Prostate gland (tissue), 2 donors: ENCODE results near the gene NCAM1. TPM values are rescaled to one million over a fixed set of nuclear protein-coding genes. Genes with fewer than 3 reads are reported as not detected.

Source experiments
- DNase-seq: peaks from one replicate; pipeline ENCODE4 v3.0.0-alpha.2; 2019; ENCODE audit warnings: low spot score
- H3K27ac ChIP-seq, 2 donors: fragments of 200-600 bp; sonication (generic); 2 replicates each; pipeline ENCODE4 v1.5.1; 2017 to 2019
- H3K27me3 ChIP-seq: fragments of 200-600 bp; sonication (generic); replicated peaks from 2 replicates; pipeline ENCODE4 v1.5.1; 2019; ENCODE audit not compliant: insufficient read depth
- H3K36me3 ChIP-seq, 2 donors: fragments of 200-600 bp; sonication (generic); 1 replicate in 1 of 2; 2 replicates in 1 of 2; pipeline versions ENCODE4 v1.5.1 to v1.8.1; 2017 to 2019
- H3K4me1 ChIP-seq: fragments of 200-600 bp; sonication (generic); replicated peaks from 2 replicates; pipeline ENCODE4 v1.5.1; 2019
- H3K4me3 ChIP-seq, 2 donors: fragments of 200-600 bp; sonication (generic); 2 replicates each; pipeline ENCODE4 v1.5.1; 2017 to 2019
- H3K9me3 ChIP-seq: fragments of 200-600 bp; sonication (generic); 2 replicates; pipeline ENCODE4 v1.5.1; 2017
- POLR2A ChIP-seq: fragments of 450-650 bp; IDR thresholded peaks from one replicate; pipeline ENCODE4 v1.6.1; 2016; ENCODE audit warnings: antibody characterized with exemption, mild to moderate bottlenecking
- POLR2AphosphoS5 ChIP-seq: sonication (generic); formaldehyde crosslinking; IDR thresholded peaks from one replicate; pipeline ENCODE4 v1.6.1; 2017; ENCODE audit warnings: antibody characterized with exemption
- WGBS: methylation state at CpG from one replicate; pipeline ENCODE4 v1.1.5; 2018; 5-methylcytosine and 5-hydroxymethylcytosine counted together
- intact Hi-C: fragments of 100-400 bp; cut with DNase I; formaldehyde crosslinking; loops from one replicate; pipeline ENCODE4 v1.14.2; 2022
- total RNA-seq, 2 donors: library from RNA; depleted of rRNA; stranded (reverse); fragments of >200 nt; gene quantifications; one replicate each; pipeline ENCODE4 v1.1.0, GENCODE V29; 2016
- TF ChIP-seq, protein P1 (sequence below), 4 experiments: fragments of 200-600 bp in 2 of 4; fragments of 450-650 bp in 2 of 4; sonication (generic) in 2 of 4; IDR thresholded peaks; 1 replicate in 3 of 4; 2 replicates in 1 of 4; pipeline ENCODE4 v1.5.1; 2016 to 2019; ENCODE audit warnings: antibody characterized with exemption in 4 of 4, mild to moderate bottlenecking in 2 of 4, moderate library complexity in 2 of 4

NCAM1 gene
- total RNA-seq, 2 donors from 2014 or later, result 3.8 to 39.7 TPM

DNA sequence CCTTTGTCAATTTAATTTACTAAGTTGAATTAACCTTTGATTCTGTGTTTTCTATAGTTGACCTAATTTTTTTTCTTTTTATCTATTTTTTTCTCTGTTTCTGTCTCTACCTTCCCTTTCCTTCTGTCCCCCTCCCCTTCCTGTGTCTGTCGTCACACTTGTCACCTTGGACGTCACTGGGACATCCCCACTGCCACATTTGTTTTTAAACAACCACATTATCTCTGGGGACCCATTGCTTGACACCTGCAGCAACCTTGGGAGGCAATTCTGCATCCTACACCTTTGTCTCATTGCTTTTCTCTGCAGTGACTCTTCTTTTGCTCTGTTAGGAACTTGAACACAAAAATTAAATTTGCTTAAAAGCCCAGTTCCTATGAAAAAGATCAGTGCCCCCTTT lies 301.4 kb downstream of the NCAM1 start:
- Histone ChIP-seq H3K27me3 (no peaks in the 10 kb centered on the region), H3K27ac (no peak overlapping the region), H3K4me1 (no peaks in the 10 kb centered on the region), H3K36me3 (no peaks in the 10 kb centered on the region), H3K4me3 (no peak overlapping the region), H3K9me3 (no peaks in the 10 kb centered on the region)
- TF ChIP-seq, protein P1, sequence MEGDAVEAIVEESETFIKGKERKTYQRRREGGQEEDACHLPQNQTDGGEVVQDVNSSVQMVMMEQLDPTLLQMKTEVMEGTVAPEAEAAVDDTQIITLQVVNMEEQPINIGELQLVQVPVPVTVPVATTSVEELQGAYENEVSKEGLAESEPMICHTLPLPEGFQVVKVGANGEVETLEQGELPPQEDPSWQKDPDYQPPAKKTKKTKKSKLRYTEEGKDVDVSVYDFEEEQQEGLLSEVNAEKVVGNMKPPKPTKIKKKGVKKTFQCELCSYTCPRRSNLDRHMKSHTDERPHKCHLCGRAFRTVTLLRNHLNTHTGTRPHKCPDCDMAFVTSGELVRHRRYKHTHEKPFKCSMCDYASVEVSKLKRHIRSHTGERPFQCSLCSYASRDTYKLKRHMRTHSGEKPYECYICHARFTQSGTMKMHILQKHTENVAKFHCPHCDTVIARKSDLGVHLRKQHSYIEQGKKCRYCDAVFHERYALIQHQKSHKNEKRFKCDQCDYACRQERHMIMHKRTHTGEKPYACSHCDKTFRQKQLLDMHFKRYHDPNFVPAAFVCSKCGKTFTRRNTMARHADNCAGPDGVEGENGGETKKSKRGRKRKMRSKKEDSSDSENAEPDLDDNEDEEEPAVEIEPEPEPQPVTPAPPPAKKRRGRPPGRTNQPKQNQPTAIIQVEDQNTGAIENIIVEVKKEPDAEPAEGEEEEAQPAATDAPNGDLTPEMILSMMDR (IDR thresholded peaks at IDR 0.05), result no peak
- no peak for TF ChIP-seq POLR2A
- no peak for TF ChIP-seq POLR2AphosphoS5
- WGBS, result 73% methylated on average over 2 of the region's 2 CpGs
- no peak for DNase-seq
- intact Hi-C loops, result no loop called here

DNA sequence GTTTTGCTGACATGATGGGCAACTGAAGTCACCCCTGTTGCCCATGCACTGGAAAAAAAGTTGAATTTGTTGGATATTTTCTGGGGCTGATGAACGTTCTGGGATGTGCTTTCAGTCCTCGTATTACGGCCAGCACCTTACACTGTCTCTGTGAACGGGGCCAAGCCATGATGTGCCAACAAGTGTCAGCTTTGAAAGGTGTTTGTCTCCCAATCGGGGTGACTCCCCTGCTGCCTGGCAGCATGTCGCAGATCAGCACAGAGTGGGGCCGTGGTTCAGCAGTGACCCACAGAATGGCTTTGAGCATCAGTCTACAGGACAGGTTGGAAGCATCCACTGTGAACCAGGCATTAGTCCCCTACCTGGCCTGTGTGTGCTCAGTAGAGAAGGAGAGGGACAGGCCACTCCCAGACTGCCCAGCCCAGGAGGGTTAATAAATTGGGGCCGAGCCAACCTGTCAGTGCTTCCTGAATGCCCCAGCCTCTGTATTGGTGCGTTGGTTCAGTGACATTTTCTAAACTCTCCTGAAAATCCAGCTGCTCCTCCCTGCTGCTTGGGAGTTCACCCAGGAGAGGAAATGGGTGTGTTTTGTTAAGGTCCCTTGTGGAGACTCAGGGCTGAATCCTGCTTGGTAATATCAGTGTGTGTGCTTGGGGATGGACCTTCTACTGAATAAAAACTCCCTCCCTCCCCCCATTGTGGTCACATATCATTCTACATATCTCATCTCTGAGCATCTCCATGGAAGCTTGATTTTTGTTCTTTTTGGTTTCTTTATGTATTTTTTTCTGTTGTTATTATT lies 302.4 kb downstream of the NCAM1 start:
- WGBS, result 63% methylated on average over 9 of the region's 9 CpGs
- intact Hi-C loops, result no loop called here
- Histone ChIP-seq H3K4me1 (no peaks in the 10 kb centered on the region), H3K36me3 (no peaks in the 10 kb centered on the region), H3K27me3 (no peaks in the 10 kb centered on the region), H3K9me3 (no peaks in the 10 kb centered on the region), H3K27ac (no peak overlapping the region), H3K4me3 (no peak overlapping the region)
- no peak for DNase-seq
- no peak for TF ChIP-seq POLR2A
- TF ChIP-seq, protein P1 (IDR thresholded peaks at IDR 0.05), result no peak
- TF ChIP-seq POLR2AphosphoS5, result no peak

DNA sequence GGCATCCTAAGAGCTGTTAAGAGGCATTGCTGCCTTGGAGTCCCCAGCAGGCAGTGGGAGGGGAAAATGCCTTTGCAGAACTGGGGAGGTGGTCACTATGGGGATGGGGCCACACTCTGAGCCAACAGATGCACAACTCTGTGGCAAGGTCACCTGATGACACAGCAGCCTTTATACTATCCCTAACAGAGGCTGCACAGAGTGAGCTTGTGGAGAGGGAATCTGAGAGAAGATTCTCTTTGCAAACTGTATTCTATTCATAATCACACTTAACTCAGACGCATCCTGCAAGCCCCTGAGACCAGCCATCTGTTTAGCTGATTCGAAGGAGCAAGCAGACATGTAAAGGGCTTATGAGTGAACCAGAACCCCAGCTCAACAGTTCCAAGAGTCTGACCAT lies 304.1 kb downstream of the NCAM1 start:
- Histone ChIP-seq H3K36me3 (no peaks in the 10 kb centered on the region), H3K27me3 (no peaks in the 10 kb centered on the region), H3K4me1 (no peaks in the 10 kb centered on the region), H3K27ac (no peak overlapping the region), H3K4me3 (no peak overlapping the region), H3K9me3 (no peaks in the 10 kb centered on the region)
- DNase-seq, result no peak
- WGBS, result 82% methylated on average over 2 of the region's 2 CpGs
- intact Hi-C loops, result no loop called here
- TF ChIP-seq, protein P1 (IDR thresholded peaks at IDR 0.05), result no peak

DNA sequence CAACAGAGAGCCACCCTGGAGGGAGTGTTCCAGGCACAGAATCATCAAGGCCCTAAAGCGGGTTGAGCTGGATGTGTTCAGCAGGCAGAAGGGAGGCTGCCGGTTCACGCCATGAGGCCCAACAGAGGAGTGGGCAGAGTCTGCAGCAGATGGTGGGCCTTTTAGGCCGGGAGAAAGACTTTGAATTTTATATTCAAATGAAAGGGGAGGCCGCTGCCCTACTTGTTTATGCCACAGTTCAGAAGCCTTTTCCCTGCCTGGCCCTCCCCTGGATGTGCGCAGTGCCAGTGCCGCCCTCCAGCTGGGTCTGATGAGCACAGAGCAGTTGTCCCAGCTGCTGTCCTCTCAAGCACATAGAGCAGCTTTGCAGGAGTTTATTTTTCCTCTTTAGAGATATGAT lies 306.3 kb downstream of the NCAM1 start:
- Histone ChIP-seq H3K27ac (no peak overlapping the region), H3K27me3 (no peaks in the 10 kb centered on the region), H3K36me3 (no peaks in the 10 kb centered on the region), H3K4me1 (no peaks in the 10 kb centered on the region), H3K9me3 (no peaks in the 10 kb centered on the region), H3K4me3 (no peak overlapping the region)
- 91% methylated on average over 7 of the region's 7 CpGs for WGBS
- intact Hi-C loops, result no loop called here
- TF ChIP-seq POLR2AphosphoS5 (no peak), POLR2A (no peak)
- TF ChIP-seq, protein P1 (IDR thresholded peaks at IDR 0.05), result no peak
- DNase-seq, result no peak

DNA sequence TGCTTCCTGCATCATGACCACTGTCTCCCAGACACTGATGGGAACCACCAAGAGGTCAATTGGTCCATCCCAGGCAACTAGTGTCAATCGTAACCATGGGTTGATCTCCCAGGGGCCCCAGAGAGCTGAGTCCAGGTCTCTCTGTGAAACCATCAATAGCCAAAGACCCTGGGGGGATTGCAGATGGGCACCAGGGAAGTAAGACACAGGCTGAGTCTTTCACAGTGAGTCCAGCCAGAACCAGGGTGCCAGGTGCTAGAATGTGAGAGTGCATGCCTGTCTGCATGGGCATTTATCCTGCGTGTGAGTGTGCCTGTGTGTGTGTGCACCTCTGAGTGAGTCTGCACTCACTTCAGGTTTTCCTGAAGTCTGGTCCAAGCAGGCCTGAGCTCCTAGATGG lies 307.9 kb downstream of the NCAM1 start:
- no peak overlapping the region for H3K27ac ChIP-seq
- 100% methylated on average over 2 of the region's 2 CpGs for WGBS
- no peak overlapping the region for H3K4me3 ChIP-seq
- TF ChIP-seq POLR2A (no peak), POLR2AphosphoS5 (no peak)
- TF ChIP-seq, protein P1 (IDR thresholded peaks at IDR 0.05), result no peak
- DNase-seq, result no peak
- no peaks in the 10 kb centered on the region for H3K9me3 ChIP-seq
- H3K4me1 ChIP-seq, result no peaks in the 10 kb centered on the region
- intact Hi-C loops, result no loop called here
- no peaks in the 10 kb centered on the region for H3K36me3 ChIP-seq
- no peaks in the 10 kb centered on the region for H3K27me3 ChIP-seq
